ENCODE results near the gene OR52D1.

OR52D1 gene

GRCh38 chr11:5527716-5528115 lies 39.2 kb downstream of the OR52D1 start:
- no peak overlapping the region for H3K27ac ChIP-seq
- no peak for DNase-seq (ENCODE audit: low spot score)
- H3K4me3 ChIP-seq = no peak overlapping the region
- TF ChIP-seq CTCF (IDR thresholded peaks at IDR 0.05) = no peak

GRCh38 chr11:5528495-5528894 lies 40.0 kb downstream of the OR52D1 start:
- no peak for TF ChIP-seq CTCF (IDR thresholded peaks at IDR 0.05)
- no peak overlapping the region for H3K4me3 ChIP-seq
- no peak for DNase-seq (ENCODE audit: low spot score)
- no peak overlapping the region for H3K27ac ChIP-seq

- no peak for DNase-seq (ENCODE audit: low spot score)
- no peak overlapping the region for H3K4me3 ChIP-seq
- no peak for TF ChIP-seq CTCF (IDR thresholded peaks at IDR 0.05)
- H3K27ac ChIP-seq = no peak overlapping the region
Measured at GRCh38 chr11:5531053-5531831, 42.8 kb downstream of the OR52D1 start.

GRCh38 chr11:5534046-5534445 lies 45.6 kb downstream of the OR52D1 start:
- no peak for DNase-seq (ENCODE audit: low spot score)
- H3K27ac ChIP-seq = no peak overlapping the region
- TF ChIP-seq CTCF (IDR thresholded peaks at IDR 0.05) = no peak
- H3K4me3 ChIP-seq = no peak overlapping the region

- Histone ChIP-seq H3K4me3 (no peak overlapping the region), H3K27ac (no peak overlapping the region)
- no peak for DNase-seq (ENCODE audit: low spot score)
- no peak for TF ChIP-seq CTCF (IDR thresholded peaks at IDR 0.05)
Measured at GRCh38 chr11:5536482-5536881, 48.0 kb downstream of the OR52D1 start.

All from coronary artery (tissue), 2 donors.